IPS-18c (cell line): ENCODE measurements around the gene TMCC1.

ENCODE experiments used
- H3K4me3 ChIP-seq: 2 replicates; pipeline ENCODE4 v1.7.0; 2013; ENCODE audit warnings: low read depth, mild to moderate bottlenecking, low read length, moderate library complexity; ENCODE audit not compliant: insufficient read depth
- H3K9me3 ChIP-seq: one replicate; pipeline ENCODE4 v1.6.1; 2013; ENCODE audit warnings: mild to moderate bottlenecking, low read length, moderate library complexity; ENCODE audit not compliant: control insufficient read depth, insufficient read depth

The TMCC1 gene

DNA sequence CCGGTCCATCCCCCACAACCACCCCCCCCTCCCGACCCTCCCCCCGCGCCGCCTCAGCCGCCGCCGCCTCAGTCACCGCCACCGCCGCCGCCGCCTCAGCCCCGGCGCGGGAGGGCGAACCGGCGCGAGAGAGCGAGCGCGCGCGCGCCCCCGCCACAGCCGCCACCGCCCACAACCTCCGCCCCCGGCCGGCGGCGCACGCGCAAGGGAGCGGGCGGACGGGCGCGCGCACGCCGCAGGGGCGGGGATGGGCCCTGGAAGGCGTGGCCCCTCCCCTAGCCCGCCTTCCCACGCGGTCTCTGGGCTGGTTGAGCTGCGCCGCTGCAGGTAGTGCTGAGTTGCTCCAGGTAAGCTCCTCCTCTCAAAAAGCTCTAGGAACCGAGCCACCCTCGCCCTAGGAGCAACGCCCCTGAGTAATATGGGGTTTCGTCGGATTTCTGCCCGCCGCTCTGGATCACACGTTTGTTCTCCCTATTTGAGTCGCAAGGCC lies at the start of gene TMCC1:
TSS of gene TMCC1 (minus strand) at position 131 of the 490 bp plus-strand sequence.
- no peaks in the 10 kb centered on the region for H3K9me3 ChIP-seq
- H3K4me3 ChIP-seq, result peak within 1 kb of the TSS; percentile 95

DNA sequence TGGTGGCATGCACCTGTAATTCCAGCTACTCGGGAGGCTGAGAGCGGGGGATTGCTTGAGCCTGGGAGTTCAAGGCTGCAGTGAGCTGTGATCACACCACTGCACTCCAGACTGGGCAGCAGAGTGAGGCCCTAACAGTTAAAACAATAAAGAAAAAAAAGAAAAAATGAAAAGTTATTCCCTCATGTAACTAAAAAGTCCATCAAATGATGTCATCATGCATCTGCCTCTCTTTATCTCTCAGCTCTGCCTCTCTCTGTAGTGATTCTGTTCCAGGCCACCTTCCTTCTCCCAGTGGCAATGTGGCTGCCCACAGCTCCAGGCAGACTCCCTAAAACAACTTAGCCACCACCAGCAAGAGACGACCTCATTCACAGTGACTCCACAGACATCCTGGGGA lies 49.5 kb upstream of the TMCC1 start:
- Histone ChIP-seq H3K4me3 (no peak overlapping the region), H3K9me3 (peaks cover 2% of the 10 kb centered on the region)

DNA sequence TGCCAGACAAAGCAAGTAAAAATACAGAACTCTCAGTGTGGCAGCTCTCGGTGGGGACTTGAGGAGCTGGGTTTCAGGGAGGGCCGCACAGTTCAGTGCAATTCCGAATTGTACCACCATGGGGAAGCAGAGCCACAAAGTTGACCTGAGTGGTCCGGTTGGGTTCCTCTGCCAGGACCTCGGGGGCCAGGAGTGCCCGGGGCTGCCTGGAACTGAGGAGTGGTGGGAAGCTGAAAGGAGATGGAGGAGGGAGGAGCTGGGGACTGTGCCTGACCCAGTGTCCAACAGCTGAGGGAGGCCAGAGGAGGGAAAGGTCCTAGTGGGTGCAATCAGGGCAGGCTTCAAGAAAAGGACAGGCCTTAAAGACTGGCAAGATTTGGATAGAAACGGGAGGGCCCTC lies 48.8 kb upstream of the TMCC1 start:
- Histone ChIP-seq H3K9me3 (peaks cover 2% of the 10 kb centered on the region), H3K4me3 (no peak overlapping the region)

DNA sequence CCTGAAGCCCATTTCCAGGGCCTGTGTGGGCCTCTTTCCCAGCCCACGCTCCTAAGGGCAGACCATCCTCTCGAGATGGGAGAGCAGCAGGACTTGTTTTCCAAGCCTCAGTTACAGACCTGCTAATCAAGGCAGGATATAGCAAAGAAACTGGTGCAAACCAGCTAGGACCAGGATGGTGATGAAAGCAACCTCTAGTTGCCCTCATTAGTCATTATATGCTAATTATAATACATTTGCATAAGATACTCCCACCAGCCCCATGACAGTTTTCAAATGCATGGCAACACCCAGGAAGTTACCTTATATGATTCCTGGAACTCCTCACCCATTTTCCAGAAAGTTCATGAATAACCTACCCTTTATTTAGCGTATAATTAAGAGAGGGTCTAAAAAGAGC lies 46.6 kb upstream of the TMCC1 start:
- Histone ChIP-seq H3K4me3 (no peak overlapping the region; the same call in 1 of the 2 replicates), H3K9me3 (peaks cover 2% of the 10 kb centered on the region)

DNA sequence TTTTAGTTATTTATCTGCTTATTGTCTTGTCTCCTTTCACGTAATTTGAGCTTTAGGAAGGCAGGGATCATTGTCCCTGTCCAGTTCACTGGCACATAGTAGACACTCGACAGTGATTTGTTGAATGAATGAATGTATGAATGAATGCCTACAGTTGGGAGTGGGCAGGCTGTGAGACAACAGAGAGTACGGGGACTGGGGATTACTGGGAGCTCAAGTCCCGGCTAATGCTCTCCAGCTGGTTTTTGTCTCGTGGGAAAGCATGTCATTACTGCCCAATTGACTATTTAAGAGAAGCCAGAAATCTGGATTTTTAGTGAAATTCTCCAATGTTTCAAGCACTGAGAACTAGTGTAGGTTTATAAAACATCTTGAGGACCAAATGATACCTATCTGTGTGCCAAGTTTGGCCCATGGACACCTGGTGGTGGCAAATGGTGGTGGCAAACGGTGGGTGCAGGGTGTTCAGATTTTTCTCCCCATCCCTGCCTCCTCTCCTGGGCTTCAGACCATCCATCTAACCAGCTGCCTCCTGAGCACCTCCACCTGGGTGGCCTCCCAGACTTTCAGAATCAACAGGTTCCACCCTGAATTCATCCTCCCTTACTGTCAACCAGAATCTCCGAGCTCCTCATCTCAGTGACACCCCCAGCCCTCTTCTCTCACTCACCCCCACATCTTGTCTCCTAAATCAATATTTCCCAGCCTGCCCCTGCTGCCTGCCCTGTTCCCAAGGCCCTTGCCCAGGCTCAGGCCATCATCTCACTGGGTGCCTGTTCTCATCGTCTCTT lies 44.8 kb upstream of the TMCC1 start:
- Histone ChIP-seq H3K9me3 (no peaks in the 10 kb centered on the region), H3K4me3 (no peak overlapping the region)

DNA sequence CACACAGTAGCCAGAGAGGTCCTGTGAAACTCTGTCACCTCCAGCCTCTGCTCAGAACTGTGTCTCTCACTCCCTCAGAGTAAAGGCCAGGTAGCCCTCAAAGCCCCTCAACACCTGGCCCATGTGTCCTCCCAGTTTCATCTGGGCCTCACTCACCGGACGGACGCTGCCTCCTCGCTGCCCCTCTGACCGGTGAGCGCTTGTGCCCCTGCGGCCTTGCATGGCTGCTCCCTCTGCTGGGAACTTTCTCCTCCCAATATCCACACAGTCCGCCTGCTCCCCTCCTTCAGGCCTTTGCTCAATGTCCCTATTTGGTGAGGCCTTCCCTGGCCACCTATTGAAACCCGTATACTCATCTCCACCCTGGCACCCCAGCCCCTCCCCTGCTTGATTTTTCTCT lies 44.2 kb upstream of the TMCC1 start:
- Histone ChIP-seq H3K4me3 (no peak overlapping the region), H3K9me3 (no peaks in the 10 kb centered on the region)

DNA sequence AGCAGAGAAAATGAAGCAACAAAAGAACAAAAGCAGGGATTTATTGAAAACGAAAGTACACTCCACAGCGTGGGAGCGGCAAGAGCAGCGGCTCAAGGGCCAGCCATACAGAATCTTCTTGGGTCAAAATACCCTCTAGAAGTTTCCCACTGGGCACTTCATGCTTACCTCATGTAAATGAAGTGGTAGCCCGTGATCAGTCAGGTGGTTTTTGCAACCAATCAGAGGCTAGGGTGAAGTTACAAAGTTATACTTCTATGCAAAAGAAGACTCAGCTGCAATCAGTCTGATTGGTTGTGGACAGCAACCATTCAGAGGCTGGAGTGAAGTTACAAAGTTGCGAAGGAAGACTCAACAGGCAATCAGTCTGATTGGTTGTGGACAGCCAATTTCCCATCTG lies 43.2 kb upstream of the TMCC1 start:
- Histone ChIP-seq H3K9me3 (no peaks in the 10 kb centered on the region), H3K4me3 (no peak overlapping the region)

DNA sequence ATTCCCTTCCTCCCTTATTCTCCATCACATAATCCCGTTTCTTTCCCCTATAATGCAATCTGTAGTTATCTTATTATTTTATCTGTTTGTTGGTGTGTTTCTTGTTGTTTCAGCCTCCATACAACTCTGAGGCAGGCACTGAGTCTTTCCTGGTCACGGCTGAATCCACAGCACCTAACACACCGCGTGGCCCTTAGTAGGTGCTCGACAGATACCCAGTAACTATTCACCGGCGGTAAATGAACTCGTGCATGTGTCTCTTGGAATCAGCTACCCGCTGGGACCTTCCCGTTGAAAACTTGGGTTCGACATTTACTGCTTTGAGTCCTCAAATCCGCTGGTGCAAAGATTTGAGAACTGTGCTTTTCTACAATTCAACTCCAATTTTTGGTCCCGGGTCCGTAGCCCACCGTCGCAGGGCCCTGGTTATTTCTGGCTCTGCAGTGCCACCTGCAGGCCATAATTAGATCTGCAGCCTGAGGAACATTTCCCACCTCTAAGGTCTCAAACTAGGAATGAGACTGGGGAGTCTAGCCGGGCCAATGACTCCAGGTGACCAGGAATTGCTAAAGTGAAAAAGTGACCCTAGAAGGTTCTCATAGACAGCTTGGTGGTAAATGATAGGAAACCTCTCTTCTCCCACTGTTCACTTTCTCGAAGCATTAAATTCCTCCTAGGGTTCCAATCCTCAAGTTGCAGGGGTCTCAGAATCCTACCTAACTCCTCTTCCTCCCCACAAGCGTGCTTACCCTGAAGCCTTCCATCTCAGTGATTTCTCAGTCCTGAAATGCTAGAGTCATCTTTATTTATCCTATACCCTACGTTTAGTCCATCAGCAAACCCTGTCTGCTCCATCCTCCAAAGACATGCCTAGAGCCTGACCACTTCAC lies 41.0 kb upstream of the TMCC1 start:
- Histone ChIP-seq H3K9me3 (no peaks in the 10 kb centered on the region), H3K4me3 (no peak overlapping the region)

DNA sequence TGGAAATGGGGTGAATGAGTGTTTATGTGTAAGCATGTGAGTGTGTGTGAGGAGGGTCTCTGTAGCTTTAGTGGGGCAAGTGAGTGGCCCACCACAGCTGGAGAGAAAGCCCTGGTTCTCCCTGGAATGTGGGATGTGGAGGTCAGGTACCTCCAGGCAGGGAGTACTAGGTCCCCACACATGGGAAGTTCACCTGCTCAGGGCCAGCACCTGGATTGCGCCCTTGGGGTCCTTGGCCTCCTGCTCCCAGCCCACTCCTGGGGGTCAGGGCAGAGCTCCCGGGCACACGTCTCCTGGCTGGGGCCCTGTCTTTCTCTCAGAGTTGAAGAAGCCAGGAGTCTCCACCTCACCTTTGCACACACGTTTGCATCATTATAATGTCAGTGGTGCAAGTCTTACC lies 40.0 kb upstream of the TMCC1 start:
- no peaks in the 10 kb centered on the region for H3K9me3 ChIP-seq
- no peak overlapping the region for H3K4me3 ChIP-seq

DNA sequence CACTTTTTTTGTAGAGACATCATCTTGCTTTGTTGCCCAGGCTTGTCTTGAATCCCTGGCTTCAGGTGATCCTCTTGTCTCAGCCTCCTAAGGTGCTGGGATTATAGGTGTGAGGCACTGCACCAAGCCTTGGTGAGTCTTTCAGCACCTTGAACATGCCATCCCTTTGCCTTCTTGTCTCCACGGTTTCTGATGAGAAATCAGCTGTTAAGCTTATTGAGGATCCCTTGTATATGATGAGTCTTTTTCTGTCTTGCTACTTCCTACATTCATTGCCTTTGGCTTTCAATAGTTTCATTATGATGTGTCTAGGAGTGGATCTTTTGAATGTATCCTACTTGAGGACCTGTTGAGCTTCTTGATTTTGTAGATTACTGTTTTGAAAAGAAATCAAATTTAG lies 35.9 kb upstream of the TMCC1 start:
- Histone ChIP-seq H3K4me3 (no peak overlapping the region), H3K9me3 (peaks cover 5% of the 10 kb centered on the region)

DNA sequence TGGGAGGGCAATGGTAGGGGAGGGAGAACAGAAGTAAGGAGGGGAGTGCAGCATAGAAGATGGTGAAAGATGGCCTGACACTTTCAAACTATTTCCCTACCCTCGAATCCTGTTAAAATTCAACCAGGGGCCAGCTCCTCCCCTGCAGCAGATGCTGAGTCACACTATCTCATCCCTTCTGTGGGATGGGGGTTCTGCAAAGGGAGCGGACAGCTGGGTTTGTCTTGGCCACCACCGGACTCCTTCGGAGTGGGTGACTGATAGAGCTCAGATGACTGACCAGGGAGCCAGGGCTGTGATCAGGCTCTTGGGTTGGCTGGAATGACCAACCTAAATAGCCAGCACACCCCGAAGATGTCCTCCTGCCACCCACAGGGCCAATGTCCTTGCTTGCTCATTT lies 33.6 kb upstream of the TMCC1 start:
- Histone ChIP-seq H3K9me3 (peaks cover 5% of the 10 kb centered on the region), H3K4me3 (no peak overlapping the region)

DNA sequence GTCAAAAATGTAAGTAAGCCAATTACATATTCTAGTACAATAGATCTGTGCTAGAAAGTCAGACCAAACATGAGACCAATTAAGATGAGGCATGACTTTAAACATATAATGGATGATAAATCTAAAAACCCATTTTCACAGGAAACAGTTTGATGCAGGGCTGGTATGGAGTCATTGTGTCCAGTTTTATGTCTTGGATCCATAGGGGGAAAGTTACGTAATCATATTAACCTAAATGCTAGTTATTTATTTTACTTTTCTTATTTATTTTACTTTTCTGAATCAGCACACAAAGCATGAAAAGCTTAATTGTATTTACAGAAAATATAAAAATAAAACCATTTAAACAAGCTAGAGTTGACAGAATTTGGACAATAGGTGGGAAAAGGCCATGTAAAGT lies 26.3 kb upstream of the TMCC1 start:
- H3K9me3 ChIP-seq, result peaks cover 18% of the 10 kb centered on the region
- H3K4me3 ChIP-seq, result no peak overlapping the region

DNA sequence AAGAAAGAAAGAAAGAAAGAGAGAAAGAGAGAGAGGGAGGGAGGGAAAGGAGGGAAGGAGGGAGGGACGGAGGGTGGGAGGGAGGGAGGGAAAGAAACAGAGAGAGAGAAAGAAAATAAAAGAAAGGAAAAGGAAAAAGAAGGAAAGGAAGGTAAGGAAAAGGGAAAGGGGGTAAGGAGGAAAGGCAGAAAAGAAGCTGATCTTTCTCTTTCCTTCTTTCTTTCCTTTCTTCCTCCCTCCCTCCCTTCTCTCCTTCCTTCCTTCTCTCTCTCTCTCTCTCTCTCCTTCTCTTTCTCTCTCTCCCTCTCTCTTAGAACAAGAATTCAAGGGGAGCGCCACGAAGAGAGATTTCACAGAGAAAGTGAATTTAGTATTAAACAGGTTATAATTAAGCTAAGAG lies 25.8 kb upstream of the TMCC1 start:
- Histone ChIP-seq H3K9me3 (peaks cover 18% of the 10 kb centered on the region), H3K4me3 (no peak overlapping the region)

DNA sequence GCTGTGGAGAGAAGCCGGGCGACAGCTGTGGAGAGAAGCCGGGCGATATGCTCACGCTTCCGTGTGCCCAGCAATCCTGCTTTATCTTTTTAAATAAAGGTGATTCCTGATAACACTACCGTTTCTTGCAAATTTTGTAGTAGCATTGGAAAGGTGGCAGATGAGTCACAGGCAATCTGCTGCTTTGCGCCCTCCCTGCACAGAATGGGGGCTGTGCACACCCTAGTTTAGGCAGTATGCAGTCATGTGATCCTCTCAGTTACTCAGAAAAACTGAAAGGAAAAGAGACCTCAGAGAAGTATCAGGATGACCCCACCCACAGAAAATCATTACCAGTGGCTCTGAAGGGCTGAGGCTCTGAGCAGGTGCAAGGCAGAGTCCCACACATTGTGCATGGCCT lies 24.9 kb upstream of the TMCC1 start:
- Histone ChIP-seq H3K9me3 (peaks cover 18% of the 10 kb centered on the region), H3K4me3 (no peak overlapping the region; the same call in 1 of the 2 replicates)

DNA sequence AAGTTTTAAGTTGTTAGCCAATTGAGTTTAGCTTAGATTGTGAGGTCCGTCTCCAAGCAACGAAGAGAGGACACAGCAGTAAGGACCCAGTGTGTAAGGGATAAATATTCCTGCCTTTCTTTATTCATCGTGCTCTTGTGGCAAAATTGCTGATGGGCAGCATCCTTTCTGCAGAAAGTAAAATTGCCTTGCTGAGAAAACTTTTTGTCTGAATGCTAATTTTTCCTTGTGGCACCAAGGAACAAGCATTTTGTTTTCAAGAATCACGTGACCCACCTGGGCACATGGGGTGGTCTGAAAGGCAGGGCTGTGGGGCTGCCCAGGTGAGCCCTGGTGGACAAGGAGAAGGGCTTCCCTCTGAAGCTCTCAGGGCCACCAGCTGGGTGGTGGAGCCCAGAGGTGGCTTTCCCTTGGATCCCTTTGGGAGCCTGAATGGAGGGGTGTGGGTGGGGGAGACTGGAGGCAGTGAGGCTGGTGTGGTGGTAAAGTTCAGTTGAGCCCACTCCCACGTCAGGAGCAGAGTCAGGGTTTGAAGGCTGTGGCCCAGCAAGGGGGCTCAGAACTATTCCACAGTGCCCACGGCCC lies 24.0 kb upstream of the TMCC1 start:
- Histone ChIP-seq H3K4me3 (no peak overlapping the region), H3K9me3 (peaks cover 18% of the 10 kb centered on the region)

DNA sequence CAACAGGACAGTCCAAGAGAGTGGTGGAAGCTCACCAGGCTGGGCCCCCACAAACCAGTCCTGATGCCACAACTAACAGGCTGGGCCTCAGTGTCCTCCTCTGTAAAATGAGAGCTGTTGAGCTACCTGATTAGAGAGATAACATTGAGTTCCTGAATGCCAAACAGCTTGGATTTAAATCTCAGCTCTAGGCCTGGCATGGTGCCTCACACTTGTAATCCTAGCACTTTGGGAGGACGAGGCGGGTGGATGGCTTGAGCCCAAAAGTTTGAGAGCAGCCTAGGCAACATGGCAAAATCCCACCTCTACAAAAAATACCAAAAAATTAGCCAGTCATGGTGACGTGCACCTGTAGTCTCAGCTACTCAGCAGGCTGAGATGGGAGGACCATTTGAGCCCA lies 20.1 kb upstream of the TMCC1 start:
- peaks cover 16% of the 10 kb centered on the region for H3K9me3 ChIP-seq
- no peak overlapping the region for H3K4me3 ChIP-seq

DNA sequence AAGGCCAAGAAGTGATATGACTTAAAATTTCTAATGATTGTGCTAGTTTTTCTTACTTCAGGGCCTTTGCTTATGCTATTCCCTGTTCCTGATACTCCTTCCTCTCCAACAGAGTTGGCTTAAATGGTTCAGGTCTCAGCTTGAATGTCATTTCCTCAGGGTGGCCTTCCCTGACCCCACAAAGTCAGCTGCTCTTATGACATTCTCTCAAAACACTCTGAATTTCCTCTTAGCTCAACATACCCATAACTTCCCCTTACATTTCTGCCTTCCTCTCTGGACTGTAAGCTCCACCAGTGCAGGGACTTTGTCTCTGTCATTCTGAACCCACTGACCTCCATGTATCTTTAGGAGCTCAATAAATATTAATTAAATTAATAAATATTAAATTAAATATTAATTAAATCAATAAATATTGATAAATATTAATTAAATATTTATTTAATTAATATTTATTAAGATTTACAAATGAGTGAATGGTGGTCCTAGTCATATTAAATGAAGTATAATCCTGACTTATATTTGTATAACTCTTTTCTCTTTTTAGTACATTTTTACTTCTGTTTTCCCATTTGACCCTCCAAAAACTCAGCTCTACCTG lies 17.9 kb upstream of the TMCC1 start:
- H3K9me3 ChIP-seq, result peaks cover 4% of the 10 kb centered on the region
- H3K4me3 ChIP-seq, result no peak overlapping the region
